ENCODE results near the gene PRPF18.
A peak's percentile ranks its signal among the peaks of the same experiment; 100 is the strongest.

PRPF18 gene

GRCh38 chr10:13613519-13613918 lies 26.8 kb downstream of the PRPF18 start:
- H3K27me3 ChIP-seq (ENCODE audit: low read depth, low read length), result no peaks in the 10 kb centered on the region
- H2AFZ ChIP-seq (ENCODE audit: low read depth, low read length), result no peak overlapping the region
- no peak for TF ChIP-seq EZH2phosphoT487 (IDR thresholded peaks at IDR 0.05; ENCODE audit: low read depth)
- peak; percentile 34; the same call in 1 of the 2 replicates for TF ChIP-seq CTCF (IDR thresholded peaks at IDR 0.05; ENCODE audit: low read depth, low read length)
- no peaks in the 10 kb centered on the region for H3K36me3 ChIP-seq (replicated peaks; ENCODE audit: low read depth, low read length)
- no peak overlapping the region for H3K4me3 ChIP-seq (ENCODE audit: low read length)
- no peaks in the 10 kb centered on the region for H3K79me2 ChIP-seq (ENCODE audit: low read length)
- no peak overlapping the region for H3K27ac ChIP-seq (ENCODE audit: low read length)
- no peaks in the 10 kb centered on the region for H4K20me1 ChIP-seq (ENCODE audit: insufficient read depth, low read length)
- no peaks in the 10 kb centered on the region for H3K4me1 ChIP-seq (ENCODE audit: low read length)
- H3K9ac ChIP-seq (ENCODE audit: low read length), result no peak overlapping the region
- no peak overlapping the region for H3K4me2 ChIP-seq (ENCODE audit: low read length)
- H3K9me3 ChIP-seq (ENCODE audit: insufficient read depth, low read length), result no peaks in the 10 kb centered on the region

GRCh38 chr10:13614530-13615332 lies 28.0 kb downstream of the PRPF18 start:
- Histone ChIP-seq H3K4me2 (ENCODE audit: low read length) (no peak overlapping the region), H3K36me3 (replicated peaks; ENCODE audit: low read depth, low read length) (no peaks in the 10 kb centered on the region), H2AFZ (ENCODE audit: low read depth, low read length) (no peak overlapping the region), H3K4me1 (ENCODE audit: low read length) (no peaks in the 10 kb centered on the region), H4K20me1 (ENCODE audit: insufficient read depth, low read length) (no peaks in the 10 kb centered on the region), H3K9ac (ENCODE audit: low read length) (no peak overlapping the region), H3K9me3 (ENCODE audit: insufficient read depth, low read length) (no peaks in the 10 kb centered on the region), H3K27me3 (ENCODE audit: low read depth, low read length) (no peaks in the 10 kb centered on the region), H3K79me2 (ENCODE audit: low read length) (no peaks in the 10 kb centered on the region), H3K27ac (ENCODE audit: low read length) (no peak overlapping the region), H3K4me3 (ENCODE audit: low read length) (no peak overlapping the region)
- no peak for TF ChIP-seq CTCF (IDR thresholded peaks at IDR 0.05; ENCODE audit: low read depth, low read length)
- no peak for TF ChIP-seq EZH2phosphoT487 (IDR thresholded peaks at IDR 0.05; ENCODE audit: low read depth)

- no peaks in the 10 kb centered on the region for H3K4me1 ChIP-seq (ENCODE audit: low read length)
- no peaks in the 10 kb centered on the region for H3K27me3 ChIP-seq (ENCODE audit: low read depth, low read length)
- no peak overlapping the region for H3K27ac ChIP-seq (ENCODE audit: low read length)
- no peak overlapping the region for H2AFZ ChIP-seq (ENCODE audit: low read depth, low read length)
- H3K9ac ChIP-seq (ENCODE audit: low read length), result no peak overlapping the region
- H3K4me2 ChIP-seq (ENCODE audit: low read length), result no peak overlapping the region
- no peak overlapping the region for H3K4me3 ChIP-seq (ENCODE audit: low read length)
- no peaks in the 10 kb centered on the region for H3K9me3 ChIP-seq (ENCODE audit: insufficient read depth, low read length)
- no peaks in the 10 kb centered on the region for H4K20me1 ChIP-seq (ENCODE audit: insufficient read depth, low read length)
- no peaks in the 10 kb centered on the region for H3K79me2 ChIP-seq (ENCODE audit: low read length)
- no peak for TF ChIP-seq CTCF (IDR thresholded peaks at IDR 0.05; ENCODE audit: low read depth, low read length)
- no peak for TF ChIP-seq EZH2phosphoT487 (IDR thresholded peaks at IDR 0.05; ENCODE audit: low read depth)
- H3K36me3 ChIP-seq (replicated peaks; ENCODE audit: low read depth, low read length), result no peaks in the 10 kb centered on the region
Observed at GRCh38 chr10:13615650-13616300, 29.0 kb downstream of the PRPF18 start.

- no peak overlapping the region for H3K27ac ChIP-seq (ENCODE audit: low read length)
- no peaks in the 10 kb centered on the region for H4K20me1 ChIP-seq (ENCODE audit: insufficient read depth, low read length)
- H3K9ac ChIP-seq (ENCODE audit: low read length), result no peak overlapping the region
- no peaks in the 10 kb centered on the region for H3K4me1 ChIP-seq (ENCODE audit: low read length)
- H3K4me2 ChIP-seq (ENCODE audit: low read length), result no peak overlapping the region
- TF ChIP-seq CTCF (IDR thresholded peaks at IDR 0.05; ENCODE audit: low read depth, low read length), result no peak
- TF ChIP-seq EZH2phosphoT487 (IDR thresholded peaks at IDR 0.05; ENCODE audit: low read depth), result no peak
- H3K36me3 ChIP-seq (replicated peaks; ENCODE audit: low read depth, low read length), result no peaks in the 10 kb centered on the region
- H3K9me3 ChIP-seq (ENCODE audit: insufficient read depth, low read length), result no peaks in the 10 kb centered on the region
- no peak overlapping the region for H3K4me3 ChIP-seq (ENCODE audit: low read length)
- no peaks in the 10 kb centered on the region for H3K27me3 ChIP-seq (ENCODE audit: low read depth, low read length)
- H3K79me2 ChIP-seq (ENCODE audit: low read length), result no peaks in the 10 kb centered on the region
- H2AFZ ChIP-seq (ENCODE audit: low read depth, low read length), result no peak overlapping the region
Observed at GRCh38 chr10:13617116-13617515, 30.4 kb downstream of the PRPF18 start.

Measured in OCI-LY3 (cell line).